IPS DF 6.9 (cell line): ENCODE results near the gene NYAP2.

Experiments
- DNase-seq: peaks from one replicate; pipeline ENCODE4 v3.0.0-alpha.2; 2013; ENCODE audit warnings: low read depth, low spot score
- H3K27ac ChIP-seq: one replicate; pipeline ENCODE4 v1.5.1; 2013; ENCODE audit warnings: low read length, control low read depth
- H3K27me3 ChIP-seq: 2 replicates; pipeline ENCODE4 v1.6.1; 2013; ENCODE audit warnings: mild to moderate bottlenecking, low read length; ENCODE audit not compliant: control insufficient read depth, insufficient read depth
- H3K36me3 ChIP-seq: 2 replicates; pipeline ENCODE4 v1.6.1; 2013; ENCODE audit warnings: low read length; ENCODE audit not compliant: control insufficient read depth, insufficient read depth
- H3K4me1 ChIP-seq: 2 replicates; pipeline ENCODE4 v1.6.1; 2013; ENCODE audit warnings: low read length; ENCODE audit not compliant: control insufficient read depth, insufficient read depth
- H3K4me3 ChIP-seq: 2 replicates; pipeline ENCODE4 v1.5.1; 2013; ENCODE audit warnings: mild to moderate bottlenecking, low read length
- H3K9me3 ChIP-seq: 2 replicates; pipeline ENCODE4 v1.6.1; 2013; ENCODE audit warnings: low read length, inconsistent platforms; ENCODE audit not compliant: control insufficient read depth, insufficient read depth
- WGBS: extraction: QIAGEN DNeasy Blood & Tissue Kit; methylation state at CpG from one replicate; pipeline ENCODE4 v1.1.7; 2013; ENCODE audit warnings: mixed read lengths, missing lambda C conversion rate; ENCODE audit not compliant: insufficient read length, insufficient coverage; 5-methylcytosine and 5-hydroxymethylcytosine counted together

The NYAP2 gene

DNA sequence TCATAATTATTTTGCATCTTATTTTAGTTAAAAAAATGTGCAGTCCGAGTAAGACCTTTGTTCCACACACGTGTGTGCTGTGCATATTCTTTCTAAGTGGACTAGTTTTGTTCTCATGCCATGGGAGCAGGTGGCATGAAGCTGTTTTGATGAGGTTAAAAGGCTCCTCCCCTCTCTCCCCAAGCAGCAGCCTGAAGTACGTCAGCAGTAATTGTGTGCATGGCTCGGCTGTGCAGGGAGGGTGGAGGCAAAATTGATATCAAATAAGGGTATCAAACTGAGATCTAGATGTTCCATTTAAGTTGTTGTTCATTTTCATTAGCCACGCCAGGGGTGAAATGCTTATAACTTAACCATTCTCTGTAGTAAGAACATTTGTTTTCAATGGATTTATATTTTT, at the start of gene NYAP2:
Gene NYAP2 (plus strand): TSS at position 207 of the 400 bp plus-strand sequence. CDS start 9,171 bp downstream, outside the sequence.
- no peaks in the 10 kb centered on the region for H3K27me3 ChIP-seq
- WGBS: no CpG with 5 or more reads among the region's 5 CpGs
- no peaks in the 10 kb centered on the region for H3K36me3 ChIP-seq
- H3K4me1 ChIP-seq: no peaks in the 10 kb centered on the region
- DNase-seq: no peak
- H3K9me3 ChIP-seq: no peaks in the 10 kb centered on the region
- no peak within 1 kb of the TSS for H3K27ac ChIP-seq
- no peak within 1 kb of the TSS for H3K4me3 ChIP-seq

DNA sequence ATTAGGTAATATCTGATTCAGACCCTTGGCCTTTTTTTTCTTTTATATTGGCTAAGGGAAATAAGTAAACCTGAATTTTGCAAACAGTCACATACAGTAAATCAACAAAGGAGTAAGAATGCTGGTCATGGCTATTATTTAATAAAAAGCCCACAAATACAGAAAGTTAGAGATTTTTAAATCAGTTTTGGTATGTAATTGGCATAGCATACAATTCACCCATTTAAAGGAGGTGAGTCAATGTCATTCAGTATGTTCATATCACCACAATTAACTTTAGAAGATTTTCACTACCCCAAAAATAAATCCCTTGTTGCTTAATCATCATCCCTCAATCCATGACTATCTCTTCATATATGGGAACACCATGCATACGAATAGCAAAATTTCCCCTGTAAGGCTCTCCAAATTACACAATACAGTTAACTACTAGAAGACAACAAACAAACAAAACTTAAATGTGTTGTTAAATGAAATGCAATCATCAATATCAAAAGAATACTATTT, 45.9 kb upstream of the NYAP2 start:
- H3K9me3 ChIP-seq: no peaks in the 10 kb centered on the region
- H3K27ac ChIP-seq: no peak overlapping the region
- H3K4me1 ChIP-seq: no peaks in the 10 kb centered on the region
- no peak overlapping the region for H3K4me3 ChIP-seq
- no peaks in the 10 kb centered on the region for H3K27me3 ChIP-seq
- no peaks in the 10 kb centered on the region for H3K36me3 ChIP-seq
- no peak for DNase-seq
- no CpG with 5 or more reads among the region's 1 CpG for WGBS

DNA sequence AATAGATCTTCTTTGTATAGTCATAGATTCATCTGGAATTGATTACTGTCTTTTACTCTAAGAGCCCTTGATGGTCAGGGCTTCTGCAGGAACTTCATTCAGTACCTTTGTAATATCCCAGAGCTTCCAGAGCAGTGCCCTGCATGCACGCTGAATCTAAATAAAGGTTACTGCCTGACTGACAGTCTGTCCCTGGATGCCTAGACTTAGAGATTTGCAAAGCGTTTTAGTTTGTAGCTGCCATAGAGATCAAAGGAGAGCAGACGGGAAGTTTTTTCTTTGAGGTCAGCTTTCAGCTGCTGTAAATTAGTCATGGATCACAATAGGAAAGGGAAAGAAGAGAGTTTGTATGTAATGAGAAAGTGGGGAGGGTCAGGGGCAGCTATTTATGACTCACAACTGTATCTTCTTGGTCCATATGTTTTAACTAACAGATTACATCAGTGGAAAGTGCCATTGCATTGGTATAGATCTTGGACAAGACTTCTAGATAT, 45.2 kb upstream of the NYAP2 start:
- Histone ChIP-seq H3K9me3 (no peaks in the 10 kb centered on the region), H3K27me3 (no peaks in the 10 kb centered on the region), H3K4me3 (no peak overlapping the region), H3K27ac (no peak overlapping the region), H3K36me3 (no peaks in the 10 kb centered on the region), H3K4me1 (no peaks in the 10 kb centered on the region)
- no peak for DNase-seq
- WGBS: no CpG with 5 or more reads among the region's 3 CpGs

DNA sequence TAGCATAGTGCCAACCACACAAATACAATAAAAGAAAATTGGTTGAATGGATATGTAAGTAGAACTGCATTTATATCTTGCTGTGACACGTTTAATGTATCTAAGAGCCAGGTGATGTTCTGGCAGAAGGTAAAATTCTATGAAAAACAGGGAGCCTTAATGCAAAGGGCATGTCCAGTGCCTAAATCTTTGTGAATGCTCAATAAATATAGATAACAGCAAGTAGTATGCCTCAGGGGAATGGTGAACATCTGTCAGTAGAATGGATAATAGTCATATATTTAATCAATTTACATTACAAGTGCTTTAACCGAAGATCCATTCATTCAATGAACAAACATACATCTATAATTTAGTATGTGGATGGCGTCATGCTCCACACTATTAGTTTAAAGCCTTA, 43.7 kb upstream of the NYAP2 start:
- H3K27ac ChIP-seq: no peak overlapping the region
- WGBS: no CpG with 5 or more reads among the region's 3 CpGs
- no peaks in the 10 kb centered on the region for H3K27me3 ChIP-seq
- no peaks in the 10 kb centered on the region for H3K4me1 ChIP-seq
- H3K36me3 ChIP-seq: no peaks in the 10 kb centered on the region
- no peak overlapping the region for H3K4me3 ChIP-seq
- no peak for DNase-seq
- H3K9me3 ChIP-seq: no peaks in the 10 kb centered on the region

DNA sequence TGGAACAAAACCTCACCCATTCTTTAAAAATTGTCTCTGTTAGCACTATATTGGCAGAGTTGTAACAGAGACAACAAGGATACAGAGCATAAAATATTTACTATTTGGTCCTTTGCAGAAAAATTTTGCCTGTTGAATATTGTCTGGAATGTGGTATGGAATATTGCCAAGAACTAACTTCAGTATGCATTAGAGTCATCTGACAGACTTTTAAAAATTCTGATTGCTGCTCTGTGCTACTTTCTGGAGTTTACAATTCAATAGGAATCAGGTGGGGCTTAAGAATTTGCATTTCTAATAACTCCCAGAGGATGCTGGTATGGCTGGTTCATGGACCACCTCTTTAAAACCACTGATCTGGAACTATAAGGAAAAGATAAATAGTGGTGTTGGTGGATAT, 32.8 kb upstream of the NYAP2 start:
- Histone ChIP-seq H3K4me1 (no peaks in the 10 kb centered on the region), H3K9me3 (no peaks in the 10 kb centered on the region), H3K27me3 (no peaks in the 10 kb centered on the region), H3K27ac (no peak overlapping the region), H3K4me3 (no peak overlapping the region), H3K36me3 (no peaks in the 10 kb centered on the region)
- DNase-seq: no peak

DNA sequence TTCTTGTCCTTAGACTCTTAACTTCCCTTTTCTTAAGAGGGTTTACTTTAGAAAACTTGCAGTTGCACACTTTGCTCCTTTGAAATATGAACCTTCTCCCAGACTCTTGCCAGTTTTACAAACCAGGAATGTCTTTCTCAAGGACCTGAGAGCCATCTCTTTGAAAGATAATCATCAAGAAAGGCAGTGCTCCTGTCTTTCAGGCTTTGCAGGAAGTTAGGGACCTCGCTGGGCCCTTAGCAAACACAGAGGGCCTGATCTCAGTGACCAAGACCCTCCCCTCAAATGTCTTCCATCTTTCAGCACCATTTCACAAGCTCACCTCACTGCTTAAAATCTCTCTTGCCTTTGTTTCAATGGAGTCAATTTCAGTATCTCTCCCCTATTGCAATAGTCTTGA, 32.0 kb upstream of the NYAP2 start:
- Histone ChIP-seq H3K4me1 (no peaks in the 10 kb centered on the region), H3K4me3 (no peak overlapping the region), H3K9me3 (no peaks in the 10 kb centered on the region), H3K36me3 (no peaks in the 10 kb centered on the region), H3K27me3 (no peaks in the 10 kb centered on the region), H3K27ac (no peak overlapping the region)
- no CpG with 5 or more reads among the region's 1 CpG for WGBS
- peak; percentile 7 for DNase-seq

DNA sequence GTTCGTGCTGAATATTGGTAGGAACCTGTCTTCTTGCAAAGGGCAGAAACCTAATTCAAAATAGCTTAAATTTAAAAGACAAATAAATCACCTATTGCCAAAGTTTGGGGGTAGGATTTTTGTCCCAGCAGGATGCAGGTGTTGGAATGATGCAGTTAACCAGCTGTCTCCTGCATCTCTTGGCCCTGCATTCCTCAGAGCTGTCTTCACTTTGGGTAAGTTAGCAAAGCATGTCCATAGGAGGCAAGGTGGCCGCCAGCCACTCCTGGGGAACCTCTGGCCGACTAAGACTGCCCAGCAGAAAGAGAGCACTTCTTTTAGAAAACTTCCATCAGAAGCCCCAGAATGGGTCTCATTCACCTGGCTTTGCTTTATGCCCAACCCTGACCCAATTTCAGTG, 20.5 kb upstream of the NYAP2 start:
- no peak overlapping the region for H3K4me3 ChIP-seq
- DNase-seq: no peak
- H3K27ac ChIP-seq: no peak overlapping the region
- no peaks in the 10 kb centered on the region for H3K27me3 ChIP-seq
- peaks cover 4% of the 10 kb centered on the region; the same call in 1 of the 2 replicates for H3K4me1 ChIP-seq
- no peaks in the 10 kb centered on the region for H3K9me3 ChIP-seq
- H3K36me3 ChIP-seq: no peaks in the 10 kb centered on the region
- WGBS: no CpG with 5 or more reads among the region's 3 CpGs

DNA sequence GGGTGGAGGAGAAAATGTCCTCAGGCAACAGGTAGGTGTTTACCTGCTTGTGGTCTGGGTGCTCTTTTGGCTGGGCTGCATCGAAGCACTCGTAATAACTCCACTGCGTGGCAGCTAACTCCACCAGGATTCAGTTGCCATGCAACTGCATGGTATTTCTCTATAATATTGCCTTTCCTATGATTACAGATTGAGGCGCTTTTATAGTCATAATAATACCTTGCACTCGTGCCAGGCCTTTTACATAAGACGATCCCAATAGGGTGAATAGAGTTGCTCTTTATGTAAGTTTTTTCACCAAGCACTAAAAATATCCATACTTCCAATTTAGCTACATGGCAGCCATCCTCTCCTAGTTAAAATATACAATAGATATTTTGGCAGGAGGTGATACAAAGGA, 19.7 kb upstream of the NYAP2 start:
- Histone ChIP-seq H3K27ac (no peak overlapping the region), H3K9me3 (no peaks in the 10 kb centered on the region), H3K27me3 (no peaks in the 10 kb centered on the region), H3K4me3 (no peak overlapping the region), H3K36me3 (no peaks in the 10 kb centered on the region), H3K4me1 (peaks cover 4% of the 10 kb centered on the region; the same call in 1 of the 2 replicates)
- WGBS: no CpG with 5 or more reads among the region's 6 CpGs
- no peak for DNase-seq

DNA sequence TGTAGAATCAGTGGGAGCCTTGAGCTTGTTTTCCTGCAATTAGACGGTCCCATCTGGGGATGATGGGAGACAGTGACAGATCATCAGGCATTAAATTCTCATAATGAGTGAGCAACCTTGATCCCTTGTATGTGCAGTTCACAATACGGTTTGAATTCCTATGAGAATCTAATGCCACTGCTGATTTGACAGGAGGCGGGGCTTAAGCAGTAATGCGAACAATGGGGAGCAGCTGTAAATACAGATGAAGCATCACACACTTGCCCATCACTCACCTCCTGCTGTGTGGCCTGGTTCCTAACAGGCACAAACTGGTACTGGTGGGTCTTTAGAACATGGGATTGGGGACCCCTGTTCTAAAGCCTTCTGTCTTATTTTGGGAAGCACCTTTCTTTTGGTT, 17.9 kb upstream of the NYAP2 start:
- no CpG with 5 or more reads among the region's 4 CpGs for WGBS
- H3K9me3 ChIP-seq: no peaks in the 10 kb centered on the region
- no peak for DNase-seq
- peaks cover 2% of the 10 kb centered on the region; the same call in 1 of the 2 replicates for H3K4me1 ChIP-seq
- H3K27ac ChIP-seq: no peak overlapping the region
- H3K27me3 ChIP-seq: no peaks in the 10 kb centered on the region
- H3K4me3 ChIP-seq: no peak overlapping the region
- no peaks in the 10 kb centered on the region for H3K36me3 ChIP-seq

DNA sequence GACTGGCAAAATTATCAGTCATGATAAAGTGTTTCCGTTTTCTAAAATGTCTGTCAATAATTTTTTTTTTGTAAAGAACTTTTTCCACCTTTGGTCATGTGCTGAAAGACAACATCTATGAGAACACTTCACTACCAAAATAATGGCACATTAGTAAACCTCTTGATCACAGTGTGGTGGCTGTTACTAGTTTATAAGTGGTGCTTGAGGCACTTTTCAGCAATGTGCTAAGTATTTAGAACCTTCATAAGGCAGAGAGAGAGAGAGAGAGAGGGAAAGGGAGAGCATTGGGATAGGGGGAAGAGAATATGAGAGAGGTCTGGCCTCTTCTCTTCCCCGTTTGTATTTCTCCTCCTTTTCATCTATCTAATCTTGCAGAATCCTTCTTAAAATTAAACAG, 1.1 kb upstream of the NYAP2 start:
- H3K36me3 ChIP-seq: no peaks in the 10 kb centered on the region
- H3K4me1 ChIP-seq: no peaks in the 10 kb centered on the region
- WGBS: no CpG with 5 or more reads among the region's 2 CpGs
- H3K27me3 ChIP-seq: no peaks in the 10 kb centered on the region
- H3K4me3 ChIP-seq: no peak overlapping the region
- no peak overlapping the region for H3K27ac ChIP-seq
- H3K9me3 ChIP-seq: no peaks in the 10 kb centered on the region
- no peak for DNase-seq

DNA sequence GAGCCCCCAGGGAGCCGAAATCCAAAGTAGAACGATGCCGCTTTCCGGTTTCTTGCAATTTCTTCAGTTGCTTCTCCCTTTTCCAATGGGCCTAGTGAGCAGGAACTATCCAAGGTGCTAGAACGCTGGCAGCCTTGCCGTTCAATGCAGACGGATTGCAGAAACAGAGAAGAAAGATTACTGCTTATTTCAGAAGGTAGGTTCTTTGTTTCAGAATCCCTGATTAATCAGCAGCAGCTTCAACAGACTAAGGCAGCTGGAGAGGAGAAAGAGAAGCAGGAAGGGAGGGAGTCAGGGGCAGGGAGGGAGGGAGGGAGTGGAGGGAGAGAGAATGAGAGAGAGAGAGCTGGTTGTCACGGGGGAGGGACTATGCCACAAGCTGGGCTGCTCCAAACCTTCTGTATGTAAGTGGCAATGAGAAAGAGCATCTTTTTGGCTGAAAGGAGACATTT, 576 bp downstream of the NYAP2 start:
- H3K4me3 ChIP-seq: no peak overlapping the region
- H3K36me3 ChIP-seq: no peaks in the 10 kb centered on the region
- peak; percentile 47 for DNase-seq
- no peaks in the 10 kb centered on the region for H3K4me1 ChIP-seq
- H3K27ac ChIP-seq: no peak overlapping the region
- H3K9me3 ChIP-seq: no peaks in the 10 kb centered on the region
- no CpG with 5 or more reads among the region's 8 CpGs for WGBS
- no peaks in the 10 kb centered on the region for H3K27me3 ChIP-seq
